IPS-20b (cell line): ENCODE results near the gene TOR4A.

Experiments
- H3K27ac ChIP-seq: one replicate; pipeline ENCODE4 v1.5.1; 2013; ENCODE audit warnings: low read length
- H3K27me3 ChIP-seq: 2 replicates; pipeline ENCODE4 v1.6.1; 2013; ENCODE audit warnings: mild to moderate bottlenecking, low read length, inconsistent platforms; ENCODE audit not compliant: insufficient read depth
- H3K36me3 ChIP-seq: 2 replicates; pipeline ENCODE4 v1.6.1; 2013; ENCODE audit warnings: low read depth, mild to moderate bottlenecking, inconsistent platforms, low read length, moderate library complexity; ENCODE audit not compliant: insufficient read depth
- H3K4me1 ChIP-seq: 2 replicates; pipeline ENCODE4 v1.6.1; 2013; ENCODE audit warnings: mild to moderate bottlenecking, control low read depth, inconsistent platforms, low read length, moderate library complexity; ENCODE audit not compliant: insufficient read depth
- H3K4me3 ChIP-seq: 2 replicates; pipeline ENCODE4 v1.5.1; 2013; ENCODE audit warnings: mild to moderate bottlenecking, low read length, inconsistent platforms
- H3K9ac ChIP-seq: 2 replicates; pipeline ENCODE4 v1.6.1; 2013; ENCODE audit warnings: low read depth, mild to moderate bottlenecking, inconsistent platforms, low read length, moderate library complexity
- H3K9me3 ChIP-seq: 2 replicates; pipeline ENCODE4 v1.6.1; 2013; ENCODE audit warnings: mild to moderate bottlenecking, low read depth, low read length, inconsistent platforms; ENCODE audit not compliant: insufficient read depth

Gene TOR4A

DNA sequence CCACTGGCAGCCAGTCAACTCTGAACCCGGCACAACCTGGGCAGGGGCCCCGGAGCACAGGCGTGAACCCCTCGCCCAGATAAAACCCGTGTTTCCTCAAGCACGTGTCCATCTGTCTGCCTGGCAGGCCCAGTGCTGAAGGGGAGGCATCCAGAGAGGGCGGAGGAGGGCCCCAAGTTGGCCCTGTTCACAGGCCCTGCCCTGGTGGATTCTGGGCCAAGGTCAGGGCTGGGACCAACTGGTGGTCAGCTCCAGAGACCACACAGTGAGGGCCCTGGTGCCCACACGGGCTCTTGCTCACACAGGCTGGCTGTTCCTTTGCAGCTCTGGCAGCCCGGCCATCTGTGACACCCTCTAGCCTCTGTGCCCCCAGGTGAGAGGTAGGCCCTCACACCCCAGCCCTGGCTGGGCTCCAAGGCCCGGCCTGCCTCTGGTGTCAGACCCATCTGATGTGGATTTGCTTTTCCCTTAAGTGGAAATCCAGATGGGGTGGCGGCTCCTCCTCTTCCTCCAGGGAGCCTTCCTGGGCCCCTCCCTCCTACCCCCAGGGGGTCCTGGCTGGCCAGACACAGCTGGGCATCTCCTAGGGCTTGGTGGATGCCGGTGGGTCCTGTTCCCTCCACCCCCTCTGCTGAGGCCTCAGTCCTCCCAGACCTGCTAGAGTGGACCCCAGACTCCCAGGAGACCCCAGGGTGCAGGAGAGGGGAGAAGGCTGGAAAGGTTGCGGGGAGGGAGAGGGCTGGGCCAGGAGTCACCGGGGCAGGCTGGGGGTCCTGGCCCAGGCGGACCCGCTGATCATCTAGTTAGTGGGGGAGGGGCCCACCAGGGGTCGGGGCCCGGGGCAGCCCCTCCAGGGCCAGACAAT, 27.0 kb upstream of the TOR4A start:
- Histone ChIP-seq H3K27me3 (peaks cover 11% of the 10 kb centered on the region; the same call in 1 of the 2 replicates), H3K4me3 (no peak overlapping the region), H3K36me3 (no peaks in the 10 kb centered on the region), H3K4me1 (peaks cover 3% of the 10 kb centered on the region; the same call in 1 of the 2 replicates), H3K9me3 (no peaks in the 10 kb centered on the region), H3K9ac (no peak overlapping the region), H3K27ac (no peak overlapping the region)

DNA sequence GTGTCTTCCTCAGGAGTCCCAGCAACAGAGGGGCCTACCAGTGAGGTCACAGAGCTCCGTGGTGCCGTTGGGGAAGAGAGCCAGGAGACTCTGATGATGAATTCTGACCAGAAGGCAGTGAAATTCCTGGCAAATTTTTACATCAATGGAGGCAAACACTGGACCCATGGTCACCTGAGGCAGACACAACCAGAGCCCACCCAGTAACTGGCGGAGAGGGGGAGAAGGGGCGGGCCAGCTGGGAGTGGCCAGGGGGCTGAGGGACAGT, 26.4 kb upstream of the TOR4A start, which contains the start of gene STPG3:
STPG3 (plus strand) TSS at position 93 of the 268 bp plus-strand sequence; CDS start at position 94, 1 bp downstream.
- no peaks in the 10 kb centered on the region for H3K9me3 ChIP-seq
- H3K36me3 ChIP-seq: no peaks in the 10 kb centered on the region
- no peak within 1 kb of the TSS for H3K9ac ChIP-seq
- no peak within 1 kb of the TSS for H3K4me3 ChIP-seq
- H3K27me3 ChIP-seq: peaks cover 11% of the 10 kb centered on the region; the same call in 1 of the 2 replicates
- no peak within 1 kb of the TSS for H3K27ac ChIP-seq
- peaks cover 3% of the 10 kb centered on the region; the same call in 1 of the 2 replicates for H3K4me1 ChIP-seq

DNA sequence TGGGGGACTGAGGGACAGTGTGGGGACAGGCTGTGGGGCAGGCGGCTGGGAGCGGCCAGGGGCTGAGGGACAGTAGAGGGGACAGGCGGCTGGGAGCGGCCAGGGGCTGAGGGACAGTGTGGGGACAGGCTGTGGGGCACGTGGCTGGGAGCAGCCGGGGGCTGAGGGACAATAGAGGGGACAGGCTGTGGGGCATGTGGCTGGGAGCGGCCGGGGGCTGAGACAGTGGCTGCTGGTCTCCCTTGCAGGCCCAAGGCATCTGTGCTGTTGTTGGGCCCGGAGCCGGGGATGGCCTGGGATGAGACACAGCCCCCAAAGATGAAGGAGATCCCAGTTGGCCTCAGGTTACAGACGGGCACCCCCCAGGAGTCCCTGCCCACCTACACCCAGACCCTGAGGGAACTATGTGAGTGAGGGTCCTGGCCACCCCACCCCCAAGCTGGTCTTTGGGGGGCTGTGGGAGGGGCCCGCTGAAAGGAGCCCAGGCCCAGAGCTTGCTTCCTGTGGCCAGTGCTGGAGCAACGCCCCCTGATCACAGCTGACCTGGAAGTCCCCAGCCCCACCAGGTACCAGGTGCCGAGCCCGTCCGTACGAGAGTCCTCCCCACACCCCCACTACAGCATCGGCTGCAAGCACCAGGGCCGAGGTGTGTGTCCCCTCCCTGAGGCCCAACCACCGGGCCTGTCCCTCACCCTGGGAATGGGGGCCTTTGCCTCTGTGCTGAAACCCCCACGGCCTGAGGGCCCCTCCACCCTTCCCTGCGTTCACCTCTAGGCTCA, 25.8 kb upstream of the TOR4A start:
- Histone ChIP-seq H3K27me3 (peaks cover 11% of the 10 kb centered on the region; the same call in 1 of the 2 replicates), H3K4me1 (peaks cover 3% of the 10 kb centered on the region; the same call in 1 of the 2 replicates), H3K27ac (no peak overlapping the region), H3K4me3 (no peak overlapping the region), H3K36me3 (peaks cover 5% of the 10 kb centered on the region), H3K9me3 (no peaks in the 10 kb centered on the region), H3K9ac (no peak overlapping the region)

DNA sequence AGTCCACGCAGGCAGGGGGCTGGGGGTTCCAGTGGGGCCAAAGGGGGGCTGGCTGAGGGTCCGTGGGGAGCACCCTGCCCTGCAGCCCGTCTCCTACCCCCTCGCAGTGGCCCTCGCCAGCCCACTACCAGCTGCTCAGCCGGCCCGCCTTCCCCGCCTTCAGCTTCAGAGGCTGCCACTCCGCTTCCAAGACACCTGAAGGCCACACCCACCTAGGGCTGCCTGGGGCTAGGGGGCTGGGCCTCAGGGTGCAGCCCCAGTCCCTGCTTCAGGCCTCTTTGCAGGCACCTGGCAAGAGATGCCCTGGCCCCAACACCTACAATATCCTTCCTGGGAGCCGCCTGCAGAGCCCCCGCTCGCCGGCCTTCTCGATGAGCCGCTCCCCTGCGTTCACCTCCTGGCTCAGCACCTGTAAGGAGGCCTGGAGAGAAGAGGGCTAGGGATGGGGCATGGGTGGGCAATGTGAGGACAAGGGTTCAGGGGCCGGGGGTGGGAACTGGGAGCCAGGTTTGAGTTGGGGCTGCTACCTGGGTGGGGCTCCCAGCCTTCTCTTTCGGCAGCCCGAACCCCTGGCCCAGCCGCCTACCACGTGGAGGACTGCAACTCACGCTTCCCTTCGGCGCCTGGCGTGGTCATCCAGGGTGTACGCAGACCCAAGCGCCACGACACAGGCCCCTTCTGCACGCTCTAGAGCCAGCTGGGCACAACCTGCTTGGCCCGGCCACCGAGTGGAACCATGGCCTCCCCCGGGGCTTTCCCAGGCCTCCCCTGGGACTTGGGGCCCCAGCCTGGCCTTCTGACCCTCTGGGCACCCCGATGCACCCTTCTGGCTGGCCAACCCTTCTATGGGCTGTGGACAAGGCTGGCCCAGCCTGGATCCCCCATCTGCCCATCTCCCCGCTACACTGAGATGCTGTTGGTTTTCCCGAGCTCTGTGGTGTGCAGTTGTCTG, 24.7 kb upstream of the TOR4A start:
- Histone ChIP-seq H3K9ac (no peak overlapping the region), H3K4me1 (peaks cover 3% of the 10 kb centered on the region; the same call in 1 of the 2 replicates), H3K4me3 (no peak overlapping the region), H3K27me3 (peaks cover 11% of the 10 kb centered on the region; the same call in 1 of the 2 replicates), H3K36me3 (peaks cover 12% of the 10 kb centered on the region), H3K27ac (no peak overlapping the region), H3K9me3 (no peaks in the 10 kb centered on the region)

- H3K4me3 ChIP-seq: peak overlapping the region; percentile 90
- H3K9me3 ChIP-seq: no peaks in the 10 kb centered on the region
- H3K27ac ChIP-seq: no peak overlapping the region
- peaks cover 23% of the 10 kb centered on the region for H3K36me3 ChIP-seq
- peaks cover 3% of the 10 kb centered on the region; the same call in 1 of the 2 replicates for H3K4me1 ChIP-seq
- H3K27me3 ChIP-seq: peaks cover 11% of the 10 kb centered on the region; the same call in 1 of the 2 replicates
- H3K9ac ChIP-seq: peak overlapping the region; percentile 86; the same call in 1 of the 2 replicates
Observed at GRCh38 chr9:137253717-137254623, 23.6 kb upstream of the TOR4A start.

GRCh38 chr9:137254624-137255447, 22.7 kb upstream of the TOR4A start, which contains the start of gene NELFB:
TSS of gene NELFB (plus strand) at chr9:137255327.
- Histone ChIP-seq H3K4me3 (peak within 1 kb of the TSS; percentile 93), H3K27ac (peak within 1 kb of the TSS; percentile 29), H3K27me3 (peaks cover 11% of the 10 kb centered on the region; the same call in 1 of the 2 replicates), H3K9ac (peak within 1 kb of the TSS; percentile 89), H3K36me3 (peaks cover 27% of the 10 kb centered on the region), H3K4me1 (peaks cover 3% of the 10 kb centered on the region; the same call in 1 of the 2 replicates), H3K9me3 (no peaks in the 10 kb centered on the region)

- Histone ChIP-seq H3K9ac (peak overlapping the region; percentile 89), H3K36me3 (peaks cover 27% of the 10 kb centered on the region), H3K4me3 (peak overlapping the region; percentile 93), H3K4me1 (peaks cover 3% of the 10 kb centered on the region; the same call in 1 of the 2 replicates), H3K27ac (peak overlapping the region; percentile 29), H3K9me3 (no peaks in the 10 kb centered on the region), H3K27me3 (peaks cover 11% of the 10 kb centered on the region; the same call in 1 of the 2 replicates)
Observed at GRCh38 chr9:137255448-137256114, 21.9 kb upstream of the TOR4A start.

DNA sequence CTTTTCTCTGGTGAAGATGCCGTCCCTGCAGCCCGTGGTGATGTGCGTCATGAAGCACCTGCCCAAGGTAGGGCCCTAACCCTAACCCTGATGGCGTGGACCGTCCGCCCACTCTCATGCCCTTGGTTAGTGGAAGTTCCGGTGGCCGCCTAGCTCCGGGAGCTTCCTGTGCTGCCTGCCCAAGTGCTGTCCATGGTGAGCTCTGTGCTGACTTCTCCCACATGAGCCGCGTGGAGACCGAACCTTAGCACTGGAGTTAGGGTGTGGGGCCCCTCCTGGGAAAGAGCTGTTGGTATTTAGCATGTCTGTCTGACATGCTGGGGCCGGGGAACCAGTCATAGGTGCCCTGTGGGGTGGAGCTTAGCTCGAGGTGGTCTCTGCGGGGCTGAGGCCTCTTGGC, 21.2 kb upstream of the TOR4A start:
- H3K9ac ChIP-seq: peak overlapping the region; percentile 89; the same call in 1 of the 2 replicates
- H3K4me3 ChIP-seq: peak overlapping the region; percentile 93
- peaks cover 27% of the 10 kb centered on the region for H3K36me3 ChIP-seq
- H3K9me3 ChIP-seq: no peaks in the 10 kb centered on the region
- peaks cover 3% of the 10 kb centered on the region; the same call in 1 of the 2 replicates for H3K4me1 ChIP-seq
- no peak overlapping the region for H3K27ac ChIP-seq
- H3K27me3 ChIP-seq: peaks cover 11% of the 10 kb centered on the region; the same call in 1 of the 2 replicates

DNA sequence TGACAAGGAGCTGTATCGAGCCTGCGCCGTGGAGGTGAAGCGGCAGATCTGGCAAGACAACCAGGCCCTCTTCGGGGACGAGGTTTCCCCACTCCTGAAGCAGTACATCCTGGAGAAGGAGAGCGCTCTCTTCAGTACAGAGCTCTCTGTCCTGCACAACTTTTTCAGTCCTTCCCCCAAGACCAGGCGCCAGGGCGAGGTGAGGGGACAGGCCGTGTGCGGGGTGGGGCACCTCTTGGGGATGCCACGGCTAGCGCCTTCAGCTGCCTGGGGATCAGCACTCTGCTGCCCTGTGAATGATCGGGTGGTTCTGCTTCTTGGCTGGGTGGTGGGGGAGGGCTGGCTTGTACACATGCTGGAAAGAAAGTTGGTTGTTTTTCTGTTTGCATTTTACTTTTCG, 20.7 kb upstream of the TOR4A start:
- Histone ChIP-seq H3K9me3 (no peaks in the 10 kb centered on the region), H3K9ac (no peak overlapping the region), H3K27ac (no peak overlapping the region), H3K27me3 (peaks cover 11% of the 10 kb centered on the region; the same call in 1 of the 2 replicates), H3K36me3 (peaks cover 27% of the 10 kb centered on the region), H3K4me1 (peaks cover 3% of the 10 kb centered on the region; the same call in 1 of the 2 replicates), H3K4me3 (no peak overlapping the region; the same call in 1 of the 2 replicates)
